Esophagus squamous epithelium (tissue), 5 donors: ENCODE measurements around the gene ST8SIA1. TPM values are rescaled to one million over a fixed set of nuclear protein-coding genes. Genes with fewer than 3 reads are reported as not detected.

Source experiments
- DNase-seq: peaks from one replicate; lab custom pipeline; 2025; lab: John Stamatoyannopoulos, UW
- H3K27ac ChIP-seq, 4 donors: fragments of 200-600 bp; sonication (generic); one replicate each; pipeline ENCODE4 v1.5.1; 2016 to 2019; ENCODE audit warnings: mild to moderate bottlenecking in 1 of 4
- H3K27me3 ChIP-seq, 4 donors: fragments of 200-600 bp; sonication (generic); 1 replicate in 3 of 4; 2 replicates in 1 of 4; pipeline versions ENCODE4 v1.5.1 to v1.6.0; 2017 to 2021; ENCODE audit warnings: antibody characterized with exemption in 1 of 4
- H3K36me3 ChIP-seq, 3 donors: fragments of 200-600 bp; sonication (generic); one replicate each; pipeline ENCODE4 v1.5.1; 2016 to 2019
- H3K4me1 ChIP-seq, 3 donors: fragments of 200-600 bp; sonication (generic); one replicate each; pipeline ENCODE4 v1.5.1; 2017 to 2019
- H3K4me3 ChIP-seq, 4 donors: fragments of 200-600 bp; sonication (generic); 1 replicate in 3 of 4; 2 replicates in 1 of 4; pipeline ENCODE4 v1.5.1; 2016 to 2019; ENCODE audit warnings: mild to moderate bottlenecking in 2 of 4, moderate library complexity in 1 of 4
- H3K9me3 ChIP-seq, 3 donors: fragments of 200-600 bp; sonication (generic); one replicate each; pipeline ENCODE4 v1.5.1; 2016 to 2019
- CTCF ChIP-seq, 6 experiments: fragments of 450-650 bp in 4 of 6; fragments of 200-600 bp in 2 of 6; sonication (generic) in 2 of 6; IDR thresholded peaks; one replicate each; pipeline ENCODE4 v1.5.1; 2016 to 2019; ENCODE audit warnings: antibody characterized with exemption in 6 of 6, mild to moderate bottlenecking in 4 of 6, moderate library complexity in 4 of 6
- POLR2A ChIP-seq, 4 donors: fragments of 450-650 bp; IDR thresholded peaks; one replicate each; pipeline ENCODE4 v1.6.1; 2017; ENCODE audit warnings: antibody characterized with exemption in 4 of 4, mild to moderate bottlenecking in 4 of 4, moderate library complexity in 3 of 4
- WGBS, 2 donors: methylation state at CpG; one replicate each; pipeline ENCODE4 v1.1.5; 2018; 5-methylcytosine and 5-hydroxymethylcytosine counted together
- intact Hi-C: fragments of 100-400 bp; cut with DNase I; formaldehyde crosslinking; loops from one replicate; pipeline ENCODE4 v1.15.0; 2022
- total RNA-seq, 4 donors: library from RNA; depleted of rRNA; stranded (reverse); fragments of >200 nt; gene quantifications; one replicate each; pipeline ENCODE4 v1.1.0, GENCODE V29; 2016
- donor health status: DM: yes; HTN: yes; CAD: no.

The ST8SIA1 gene
- total RNA-seq, 4 donors from 2014 or later = 0.38 to 5.3 (median 1.0) TPM

DNA sequence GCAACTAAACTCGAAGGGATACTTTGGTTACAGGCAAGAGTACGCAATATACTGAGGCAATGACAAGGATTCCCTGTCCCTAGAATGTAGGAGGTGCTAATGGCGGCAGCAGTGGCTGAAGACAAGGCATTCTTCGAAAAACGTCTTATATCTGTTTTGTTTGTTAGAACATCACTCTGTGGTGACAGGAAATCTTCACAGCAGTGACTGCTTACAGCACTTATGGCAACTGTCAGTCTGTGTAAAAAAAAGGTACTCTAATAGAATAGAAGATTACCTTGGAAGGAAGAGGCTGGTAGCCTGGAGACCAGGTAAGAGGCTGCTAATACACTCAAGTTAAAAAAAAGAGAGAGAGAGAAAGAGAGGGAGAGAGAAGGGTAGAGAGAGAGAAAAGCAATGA, 131.7 kb downstream of the ST8SIA1 start:
- DNase-seq = no peak
- no peaks in the 10 kb centered on the region for H3K27me3 ChIP-seq
- intact Hi-C loops = no loop called here
- no peak overlapping the region for H3K27ac ChIP-seq
- no peaks in the 10 kb centered on the region for H3K36me3 ChIP-seq
- H3K4me1 ChIP-seq = no peaks in the 10 kb centered on the region
- WGBS, 2 donors = 68 to 72% methylated on average over 5 of the region's 5 CpGs
- TF ChIP-seq POLR2A (IDR thresholded peaks at IDR 0.05) (no peak), CTCF (IDR thresholded peaks at IDR 0.05) (no peak)
- no peak overlapping the region for H3K4me3 ChIP-seq
- no peaks in the 10 kb centered on the region for H3K9me3 ChIP-seq

DNA sequence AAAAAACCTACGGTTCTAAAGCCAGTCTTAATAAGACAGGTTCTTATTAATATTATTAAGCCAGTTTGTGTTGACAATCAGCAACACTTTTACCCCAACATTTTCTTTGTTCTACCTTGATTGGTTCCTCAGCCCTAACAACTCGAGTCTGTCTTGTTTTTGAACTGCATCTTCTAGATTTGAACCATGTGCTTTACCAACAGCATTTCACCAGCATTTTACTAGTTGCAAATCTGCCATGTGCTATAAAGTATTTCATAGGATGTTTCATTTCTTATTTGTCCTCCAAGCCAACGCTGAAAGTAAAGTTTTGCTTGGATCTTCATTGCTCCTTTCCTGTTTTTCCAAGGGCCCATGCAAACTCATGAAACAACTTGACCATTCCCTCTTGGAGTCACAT, 133.4 kb downstream of the ST8SIA1 start:
- DNase-seq = no peak
- Histone ChIP-seq H3K9me3 (no peaks in the 10 kb centered on the region), H3K4me3 (no peak overlapping the region), H3K4me1 (no peaks in the 10 kb centered on the region), H3K27ac (no peak overlapping the region), H3K27me3 (no peaks in the 10 kb centered on the region), H3K36me3 (no peaks in the 10 kb centered on the region)
- intact Hi-C loops = no loop called here
- 83 to 87% methylated on average over 3 of the region's 3 CpGs for WGBS, 2 donors
- no peak for TF ChIP-seq CTCF (IDR thresholded peaks at IDR 0.05)
- TF ChIP-seq POLR2A (IDR thresholded peaks at IDR 0.05) = no peak

- TF ChIP-seq POLR2A (IDR thresholded peaks at IDR 0.05) (no peak), CTCF (IDR thresholded peaks at IDR 0.05) (no peak)
- Histone ChIP-seq H3K4me1 (no peaks in the 10 kb centered on the region), H3K36me3 (no peaks in the 10 kb centered on the region), H3K27me3 (no peaks in the 10 kb centered on the region), H3K27ac (no peak overlapping the region), H3K4me3 (no peak overlapping the region), H3K9me3 (no peaks in the 10 kb centered on the region)
- DNase-seq = no peak
- WGBS, 2 donors = 59 to 69% methylated on average over 1 of the region's 1 CpG
- intact Hi-C loops = no loop called here
Observed at GRCh38 chr12:22196236-22196635, 138.3 kb downstream of the ST8SIA1 start.

GRCh38 chr12:22190969-22191368, 143.5 kb downstream of the ST8SIA1 start:
- intact Hi-C loops = no loop called here
- no peak overlapping the region for H3K27ac ChIP-seq
- TF ChIP-seq POLR2A (IDR thresholded peaks at IDR 0.05) = no peak
- no peak for TF ChIP-seq CTCF (IDR thresholded peaks at IDR 0.05)
- no peaks in the 10 kb centered on the region for H3K9me3 ChIP-seq
- H3K4me3 ChIP-seq = no peak overlapping the region
- H3K4me1 ChIP-seq = no peaks in the 10 kb centered on the region
- no peaks in the 10 kb centered on the region for H3K36me3 ChIP-seq
- H3K27me3 ChIP-seq = no peaks in the 10 kb centered on the region
- no peak for DNase-seq
- WGBS, 2 donors = 39 to 70% methylated on average over 1 of the region's 1 CpG

DNA sequence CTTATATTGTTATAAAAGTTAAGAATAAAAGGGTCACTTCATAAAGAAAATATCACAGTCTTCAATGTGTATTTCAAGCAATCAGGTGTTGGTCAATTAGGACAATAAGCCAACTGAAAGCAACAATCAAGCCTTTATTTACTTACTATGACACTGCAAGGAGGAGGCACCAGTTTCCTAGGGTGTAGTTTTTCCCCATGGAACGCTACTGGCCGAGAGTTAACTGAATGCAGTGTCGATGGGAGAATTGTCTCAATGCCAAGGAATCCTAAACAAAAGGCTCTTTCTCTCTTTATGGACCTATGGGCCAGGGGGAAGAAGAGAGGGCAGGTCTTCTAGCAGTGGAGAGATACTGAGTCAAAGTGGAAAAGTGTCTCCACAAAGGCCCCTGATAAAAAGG, 146.1 kb downstream of the ST8SIA1 start:
- intact Hi-C loops = no loop called here

More for the DNA sequence above, 146.1 kb downstream of the ST8SIA1 start:
- Histone ChIP-seq H3K4me3 (no peak overlapping the region), H3K9me3 (no peaks in the 10 kb centered on the region), H3K36me3 (no peaks in the 10 kb centered on the region), H3K27me3 (no peaks in the 10 kb centered on the region), H3K4me1 (no peaks in the 10 kb centered on the region), H3K27ac (no peak overlapping the region)
- WGBS, 2 donors = 75 to 89% methylated on average over 3 of the region's 3 CpGs
- TF ChIP-seq CTCF (IDR thresholded peaks at IDR 0.05) = no peak
- no peak for TF ChIP-seq POLR2A (IDR thresholded peaks at IDR 0.05)
- DNase-seq = no peak
